DMS79 treated with DMSO at 0.1 percent for 48 hours (cell line): ENCODE results near the gene SIGLEC12.
"Not testable (repeated sequence)": the region's sequence is repeated elsewhere in the genome, so short reads cannot be mapped to it uniquely, and the experiment has no call there.

Experiments used
- DNase-seq: peaks from one replicate; lab custom pipeline; 2025; lab: John Stamatoyannopoulos, UW

SIGLEC12 gene

GRCh38 chr19:51458051-51458645 lies 43.5 kb downstream of the SIGLEC12 start, which contains the start of gene SIGLEC8:
Gene SIGLEC8 (minus strand): TSS chr19:51458454. CDS start chr19:51458387, 67 bp downstream.
- no peak for DNase-seq

DNA sequence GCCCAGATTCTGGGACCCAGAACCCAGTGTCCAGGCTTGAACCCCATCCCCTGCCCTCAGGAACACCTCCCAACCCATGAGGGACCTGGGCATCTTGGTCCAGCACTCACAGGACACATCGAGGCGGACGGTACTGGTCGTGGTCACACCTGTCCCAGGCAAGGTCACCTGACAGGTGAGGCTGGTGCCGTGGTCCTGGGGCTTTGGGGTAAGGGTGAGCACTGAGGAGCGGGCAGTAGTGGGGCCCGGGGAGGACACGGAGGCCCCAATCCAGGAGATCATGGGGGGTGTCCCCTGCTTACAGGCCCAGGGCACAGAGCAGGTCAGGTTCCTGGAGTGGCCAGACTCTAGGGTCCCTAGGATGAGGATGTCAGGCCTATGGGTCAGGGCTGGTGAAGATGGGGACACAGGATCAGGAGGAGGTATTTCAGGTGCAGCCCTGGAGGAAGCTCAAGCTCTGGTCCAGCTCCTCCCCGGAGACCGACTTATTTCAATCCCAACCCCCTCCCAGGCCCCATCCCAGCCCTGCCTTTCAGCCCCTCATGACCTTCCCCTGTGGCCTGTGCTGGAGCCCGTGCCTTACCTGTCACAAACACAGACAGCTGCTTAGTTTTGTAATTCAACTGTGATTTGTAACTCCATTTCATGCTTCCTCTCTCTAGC lies 44.1 kb downstream of the SIGLEC12 start:
- no peak for DNase-seq

DNA sequence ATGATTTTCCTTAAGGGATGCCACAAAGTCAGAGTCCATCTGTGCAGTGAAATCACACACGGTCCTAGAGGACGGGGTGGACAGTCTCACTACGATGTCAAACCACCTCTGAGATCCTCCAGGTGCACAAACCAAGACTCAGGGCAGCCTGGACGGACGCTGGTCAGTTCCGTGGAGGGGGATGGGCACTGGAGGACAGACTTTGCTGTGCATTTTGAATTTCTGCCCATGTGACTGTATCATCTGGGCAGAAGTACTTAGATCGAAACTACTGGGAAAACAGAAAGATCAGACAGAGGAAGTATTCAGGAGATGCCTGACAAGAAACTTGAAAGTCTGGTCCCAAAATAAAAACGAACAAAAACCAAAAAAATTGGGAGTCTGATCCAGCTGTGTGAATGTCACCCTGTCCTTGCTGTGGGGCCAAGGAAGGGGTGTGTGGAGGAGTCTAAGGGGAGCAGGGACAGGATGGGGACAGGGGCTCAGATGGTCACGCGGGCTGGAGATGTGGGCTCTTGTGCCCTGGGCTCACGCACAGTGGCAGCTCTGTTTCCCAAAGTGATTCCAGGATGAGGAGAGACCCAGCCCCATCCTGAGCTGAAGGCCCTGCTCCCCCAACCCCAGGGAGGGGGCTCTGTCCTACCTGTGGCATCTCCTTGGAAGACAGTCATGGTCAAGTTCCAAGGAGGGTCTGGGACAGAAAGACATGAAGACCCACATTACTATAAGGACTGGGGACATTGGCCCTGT lies 44.9 kb downstream of the SIGLEC12 start:
- no peak for DNase-seq

GRCh38 chr19:51450730-51451307 lies 50.8 kb downstream of the SIGLEC12 start:
- no peak for DNase-seq

DNA sequence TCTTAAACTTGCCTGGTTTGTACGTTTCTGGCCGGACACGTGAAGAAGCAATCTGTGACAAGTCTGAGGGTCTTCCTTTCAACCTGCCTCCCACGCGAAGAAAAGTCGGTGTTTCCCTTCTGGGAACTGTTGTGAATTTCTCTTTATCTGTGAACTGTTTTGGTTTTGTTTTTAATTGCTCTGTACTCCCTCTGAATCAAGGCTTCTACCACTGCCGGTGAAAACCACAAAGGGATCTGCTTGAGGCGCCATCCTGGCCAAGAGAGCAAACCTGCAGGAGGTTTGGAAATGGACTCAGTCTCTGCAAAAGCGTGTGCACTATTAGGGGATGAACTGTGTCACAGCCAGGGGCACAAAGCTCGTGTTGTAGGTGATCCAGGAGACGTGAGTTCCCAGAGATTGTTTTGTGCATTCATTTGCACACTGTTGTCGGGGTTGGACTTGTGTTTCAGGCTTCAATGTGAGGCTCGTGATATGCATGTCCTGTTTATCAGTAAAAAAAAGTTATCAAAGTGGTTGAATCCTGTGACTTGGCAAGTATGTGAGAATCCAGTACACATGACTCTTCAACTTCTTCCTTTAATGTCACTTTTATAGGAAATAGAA lies 53.1 kb downstream of the SIGLEC12 start:
- DNase-seq: no peak

DNA sequence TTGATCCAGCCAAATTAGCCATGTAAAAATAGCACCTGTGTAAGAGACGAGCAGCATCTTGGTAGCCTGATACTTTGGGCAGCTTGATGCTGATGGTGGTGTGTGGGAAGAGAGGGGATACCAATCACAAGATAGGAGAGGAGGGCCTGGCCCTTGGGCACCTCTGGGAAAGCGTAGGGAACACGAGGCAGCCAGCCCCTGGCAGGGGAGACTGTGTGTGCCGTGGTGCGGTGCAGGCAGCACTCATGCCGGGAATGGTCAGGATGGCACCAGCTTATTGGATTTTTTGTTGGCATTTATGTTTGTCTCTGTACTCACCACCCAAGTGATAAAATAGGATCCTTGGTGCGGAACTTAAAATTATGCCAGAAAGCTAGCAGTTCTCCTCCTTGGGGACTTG lies 53.6 kb downstream of the SIGLEC12 start:
- DNase-seq: no peak

DNA sequence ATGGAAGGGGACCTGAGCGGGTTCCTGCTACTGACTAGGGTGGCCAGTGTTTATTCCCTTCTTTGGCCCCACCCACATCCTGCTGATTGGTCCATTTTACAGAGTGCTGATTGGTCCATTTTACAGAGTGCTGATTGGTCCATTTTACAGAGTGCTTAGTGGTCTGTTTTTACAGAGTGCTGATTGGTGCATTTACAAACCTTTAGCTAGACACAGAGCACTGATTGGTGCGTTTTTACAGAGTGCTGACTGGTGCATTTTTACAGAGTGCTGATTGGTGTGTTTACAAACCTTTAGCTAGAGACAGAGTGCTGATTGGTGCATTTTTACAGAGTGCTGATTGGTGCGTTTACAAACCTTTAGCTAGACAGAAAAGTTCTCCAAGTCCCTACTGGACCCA lies 54.1 kb downstream of the SIGLEC12 start:
- not testable (repeated sequence) for DNase-seq

DNA sequence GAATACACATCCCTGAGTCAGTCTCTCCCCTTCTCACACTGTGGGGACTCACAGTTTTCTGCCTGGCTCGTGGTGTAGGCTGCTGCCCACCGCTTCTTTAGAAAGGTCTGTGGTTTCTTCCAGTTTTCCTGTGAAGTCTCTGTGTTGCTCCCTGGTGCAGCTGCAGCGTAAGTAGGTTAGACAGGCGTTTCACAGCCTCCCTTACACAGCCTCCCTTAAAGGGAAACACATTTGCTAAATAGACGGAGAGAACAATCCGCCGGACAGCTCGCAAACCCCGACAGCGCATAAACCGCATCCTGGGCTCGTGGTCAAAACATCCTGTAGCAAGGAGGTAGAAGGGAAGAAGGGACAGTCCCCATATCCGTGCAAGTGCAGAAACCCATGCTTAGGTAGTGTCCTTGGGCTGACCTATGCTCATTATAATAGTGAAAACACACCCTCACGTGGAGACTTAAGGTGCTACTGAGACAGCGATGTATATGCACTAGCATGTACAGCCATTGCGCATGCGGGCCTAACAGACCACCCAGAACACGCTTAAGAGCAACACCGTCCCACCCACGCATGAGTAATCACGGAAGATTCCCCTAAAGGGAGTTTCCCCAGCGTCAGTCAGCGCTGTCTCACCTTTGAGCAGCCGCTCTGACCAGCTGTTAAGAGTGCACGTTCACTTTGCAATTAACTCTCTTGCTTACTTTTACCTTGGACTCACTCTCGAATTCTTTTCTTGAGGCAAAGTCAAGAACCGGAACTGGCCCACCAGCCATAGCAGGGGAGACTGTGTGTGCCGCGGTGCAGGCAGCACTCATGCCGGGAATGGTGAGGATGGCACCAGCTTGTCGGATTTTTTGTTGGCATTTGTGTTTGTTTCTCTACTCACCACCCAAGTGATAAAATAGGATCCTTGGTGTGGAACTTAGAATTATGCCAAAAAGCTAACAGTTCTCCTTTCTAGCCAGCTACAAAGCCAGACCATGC lies 59.9 kb downstream of the SIGLEC12 start:
- DNase-seq: no peak
